NCI-H1048 (cell line): ENCODE results near the gene MBNL2.
"Not testable (repeated sequence)": the region's sequence is repeated elsewhere in the genome, so short reads cannot be mapped to it uniquely, and the experiment has no call there.

Experiments used
- DNase-seq: peaks from one replicate; lab custom pipeline; 2025; lab: John Stamatoyannopoulos, UW

MBNL2 gene

GRCh38 chr13:97348569-97349100 lies 126.5 kb downstream of the MBNL2 start:
- DNase-seq: no peak

- DNase-seq: not testable (repeated sequence)
Measured at GRCh38 chr13:97352012-97352411, 129.9 kb downstream of the MBNL2 start.

- no peak for DNase-seq
Measured at GRCh38 chr13:97352815-97353214, 130.7 kb downstream of the MBNL2 start.

GRCh38 chr13:97353927-97354675 lies 132.0 kb downstream of the MBNL2 start:
- no peak for DNase-seq

GRCh38 chr13:97354808-97355207 lies 132.7 kb downstream of the MBNL2 start:
- DNase-seq: no peak

- DNase-seq: no peak
Measured at GRCh38 chr13:97356592-97356991, 134.5 kb downstream of the MBNL2 start.

GRCh38 chr13:97359181-97360057 lies 137.3 kb downstream of the MBNL2 start:
- DNase-seq: peak; percentile 68

GRCh38 chr13:97360610-97361009 lies 138.5 kb downstream of the MBNL2 start:
- no peak for DNase-seq

- no peak for DNase-seq
Measured at GRCh38 chr13:97364031-97364430, 141.9 kb downstream of the MBNL2 start.

- no peak for DNase-seq
Measured at GRCh38 chr13:97364827-97365226, 142.7 kb downstream of the MBNL2 start.

GRCh38 chr13:97366172-97366688 lies 144.1 kb downstream of the MBNL2 start:
- no peak for DNase-seq

GRCh38 chr13:97367016-97367822 lies 145.1 kb downstream of the MBNL2 start:
- DNase-seq: no peak

GRCh38 chr13:97369261-97369893 lies 147.2 kb downstream of the MBNL2 start:
- DNase-seq: no peak

GRCh38 chr13:97371486-97372109 lies 149.5 kb downstream of the MBNL2 start:
- DNase-seq: no peak

GRCh38 chr13:97372936-97373335 lies 150.8 kb downstream of the MBNL2 start:
- no peak for DNase-seq

- DNase-seq: no peak
Measured at GRCh38 chr13:97373787-97374186, 151.7 kb downstream of the MBNL2 start.

- DNase-seq: no peak
Measured at GRCh38 chr13:97376981-97377380, 154.8 kb downstream of the MBNL2 start.

GRCh38 chr13:97379386-97379785 lies 157.3 kb downstream of the MBNL2 start:
- no peak for DNase-seq

GRCh38 chr13:97380696-97381095 lies 158.6 kb downstream of the MBNL2 start:
- DNase-seq: no peak

- no peak for DNase-seq
Measured at GRCh38 chr13:97381189-97381588, 159.1 kb downstream of the MBNL2 start.

GRCh38 chr13:97382276-97382675 lies 160.1 kb downstream of the MBNL2 start:
- DNase-seq: no peak
